HFFc6 (cell line): ENCODE data around the gene ALG12. TPM values are rescaled to one million over a fixed set of nuclear protein-coding genes. Genes with fewer than 3 reads are reported as not detected.

Experiments used
- DNase-seq: peaks from one replicate; pipeline ENCODE4 v3.0.0-alpha.2; 2018
- H3K27ac Mint-ChIP-seq: 2 replicates; pipeline ENCODE4 v1.8.0; 2020; ENCODE audit warnings: mild to moderate bottlenecking, mixed read lengths
- H3K27me3 Mint-ChIP-seq: 2 replicates; pipeline ENCODE4 v1.8.0; 2021; ENCODE audit warnings: mild to moderate bottlenecking, moderate library complexity, mixed read lengths; ENCODE audit not compliant: insufficient read depth
- H3K36me3 Mint-ChIP-seq: 2 replicates; pipeline ENCODE4 v1.8.0; 2021; ENCODE audit warnings: low read depth, mixed read lengths
- H3K4me1 Mint-ChIP-seq: 2 replicates; pipeline ENCODE4 v1.8.0; 2020; ENCODE audit warnings: low read depth, mixed read lengths
- H3K4me3 Mint-ChIP-seq: 2 replicates; pipeline ENCODE4 v1.8.0; 2020; ENCODE audit warnings: mild to moderate bottlenecking, moderate library complexity, mixed read lengths
- H3K9me3 Mint-ChIP-seq: 2 replicates; pipeline ENCODE4 v1.8.0; 2020; ENCODE audit warnings: mild to moderate bottlenecking, mixed read lengths
- CTCF ChIP-seq: fragments of 200-600 bp; sonication (generic); IDR thresholded peaks from 2 replicates; pipeline ENCODE4 v1.5.0; 2021; ENCODE audit warnings: antibody characterized with exemption, mild to moderate bottlenecking
- total RNA-seq, 6 experiments: library from RNA; stranded (reverse); fragmentation: NEBNext Ultra II Directional; extraction: Animal tissue kit (Norgen Biotek cat#: 25700); gene quantifications; 2 replicates in 1 of 6; 3 replicates in 5 of 6; pipeline ENCODE4 v1.2.3, GENCODE V29; 2021

The ALG12 gene
- total RNA-seq, 6 experiments from 2014 or later: 17.2 to 25.1 (median 20.2) TPM

GRCh38 chr22:49869086-49869830 lies 49.0 kb downstream of the ALG12 start:
- Mint-ChIP-seq H3K9me3 (peaks cover 50% of the 10 kb centered on the region), H3K27ac (no peak overlapping the region), H3K36me3 (peaks cover 74% of the 10 kb centered on the region), H3K4me1 (no peaks in the 10 kb centered on the region), H3K4me3 (no peak overlapping the region), H3K27me3 (no peaks in the 10 kb centered on the region)
- no peak for TF ChIP-seq CTCF
- DNase-seq: no peak

GRCh38 chr22:49867303-49868265 lies 50.7 kb downstream of the ALG12 start:
- peaks cover 66% of the 10 kb centered on the region for H3K36me3 Mint-ChIP-seq
- no peaks in the 10 kb centered on the region for H3K4me1 Mint-ChIP-seq
- no peak overlapping the region for H3K27ac Mint-ChIP-seq
- H3K4me3 Mint-ChIP-seq: no peak overlapping the region
- no peak for DNase-seq
- H3K27me3 Mint-ChIP-seq: no peaks in the 10 kb centered on the region
- no peak for TF ChIP-seq CTCF
- peaks cover 50% of the 10 kb centered on the region for H3K9me3 Mint-ChIP-seq

- H3K27me3 Mint-ChIP-seq: no peaks in the 10 kb centered on the region
- no peak for DNase-seq
- H3K27ac Mint-ChIP-seq: no peak overlapping the region
- peaks cover 4% of the 10 kb centered on the region; the same call in 1 of the 2 replicates for H3K4me1 Mint-ChIP-seq
- peaks cover 61% of the 10 kb centered on the region for H3K36me3 Mint-ChIP-seq
- no peak overlapping the region for H3K4me3 Mint-ChIP-seq
- TF ChIP-seq CTCF: no peak
- H3K9me3 Mint-ChIP-seq: peaks cover 50% of the 10 kb centered on the region
Measured at GRCh38 chr22:49866646-49867045, 51.6 kb downstream of the ALG12 start.

- H3K4me3 Mint-ChIP-seq: no peak overlapping the region
- H3K4me1 Mint-ChIP-seq: peaks cover 5% of the 10 kb centered on the region; the same call in 1 of the 2 replicates
- H3K9me3 Mint-ChIP-seq: peaks cover 50% of the 10 kb centered on the region
- H3K27ac Mint-ChIP-seq: no peak overlapping the region
- H3K36me3 Mint-ChIP-seq: peaks cover 61% of the 10 kb centered on the region
- no peak for TF ChIP-seq CTCF
- DNase-seq: no peak
- H3K27me3 Mint-ChIP-seq: no peaks in the 10 kb centered on the region
Measured at GRCh38 chr22:49866134-49866533, 52.1 kb downstream of the ALG12 start.

GRCh38 chr22:49865156-49865555 lies 53.1 kb downstream of the ALG12 start:
- no peak for DNase-seq
- H3K4me3 Mint-ChIP-seq: no peak overlapping the region
- no peak for TF ChIP-seq CTCF
- H3K27me3 Mint-ChIP-seq: no peaks in the 10 kb centered on the region
- H3K27ac Mint-ChIP-seq: no peak overlapping the region
- H3K36me3 Mint-ChIP-seq: peaks cover 55% of the 10 kb centered on the region
- peaks cover 5% of the 10 kb centered on the region; the same call in 1 of the 2 replicates for H3K4me1 Mint-ChIP-seq
- peaks cover 43% of the 10 kb centered on the region for H3K9me3 Mint-ChIP-seq
